ENCODE data around the gene MATCAP1.

MATCAP1 gene

DNA sequence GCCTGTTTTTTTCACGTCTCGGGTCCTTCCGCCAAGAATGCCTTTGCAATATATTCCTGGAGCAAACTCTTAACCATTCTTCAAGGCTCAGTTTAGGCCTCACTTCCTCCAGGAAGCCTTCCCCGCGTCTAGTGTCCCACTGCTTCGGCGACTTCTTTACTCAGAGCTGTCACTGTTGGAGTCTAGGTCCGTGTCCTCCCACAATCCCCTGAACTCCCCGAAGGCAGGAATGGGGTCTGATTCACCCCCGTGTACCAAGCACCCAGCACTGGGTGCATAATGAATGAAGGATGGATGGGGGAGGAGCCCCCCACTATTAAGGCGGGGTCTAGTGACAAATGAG lies 508 bp downstream of the MATCAP1 start:
- peaks cover 15% of the 10 kb centered on the region for H3K4me1 Mint-ChIP-seq
- peaks cover 10% of the 10 kb centered on the region for H3K27me3 Mint-ChIP-seq (ENCODE audit: low read depth)
- peaks cover 4% of the 10 kb centered on the region for H3K36me3 Mint-ChIP-seq (ENCODE audit: low read depth)
- no peak overlapping the region for H3K27ac Mint-ChIP-seq
- H3K9me3 Mint-ChIP-seq, result no peaks in the 10 kb centered on the region
- no peak overlapping the region for H3K4me3 Mint-ChIP-seq
- TF ChIP-seq, protein P1, sequence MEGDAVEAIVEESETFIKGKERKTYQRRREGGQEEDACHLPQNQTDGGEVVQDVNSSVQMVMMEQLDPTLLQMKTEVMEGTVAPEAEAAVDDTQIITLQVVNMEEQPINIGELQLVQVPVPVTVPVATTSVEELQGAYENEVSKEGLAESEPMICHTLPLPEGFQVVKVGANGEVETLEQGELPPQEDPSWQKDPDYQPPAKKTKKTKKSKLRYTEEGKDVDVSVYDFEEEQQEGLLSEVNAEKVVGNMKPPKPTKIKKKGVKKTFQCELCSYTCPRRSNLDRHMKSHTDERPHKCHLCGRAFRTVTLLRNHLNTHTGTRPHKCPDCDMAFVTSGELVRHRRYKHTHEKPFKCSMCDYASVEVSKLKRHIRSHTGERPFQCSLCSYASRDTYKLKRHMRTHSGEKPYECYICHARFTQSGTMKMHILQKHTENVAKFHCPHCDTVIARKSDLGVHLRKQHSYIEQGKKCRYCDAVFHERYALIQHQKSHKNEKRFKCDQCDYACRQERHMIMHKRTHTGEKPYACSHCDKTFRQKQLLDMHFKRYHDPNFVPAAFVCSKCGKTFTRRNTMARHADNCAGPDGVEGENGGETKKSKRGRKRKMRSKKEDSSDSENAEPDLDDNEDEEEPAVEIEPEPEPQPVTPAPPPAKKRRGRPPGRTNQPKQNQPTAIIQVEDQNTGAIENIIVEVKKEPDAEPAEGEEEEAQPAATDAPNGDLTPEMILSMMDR (IDR thresholded peaks at IDR 0.05; ENCODE audit: unreplicated experiment in 3 of 3), result no peak

DNA sequence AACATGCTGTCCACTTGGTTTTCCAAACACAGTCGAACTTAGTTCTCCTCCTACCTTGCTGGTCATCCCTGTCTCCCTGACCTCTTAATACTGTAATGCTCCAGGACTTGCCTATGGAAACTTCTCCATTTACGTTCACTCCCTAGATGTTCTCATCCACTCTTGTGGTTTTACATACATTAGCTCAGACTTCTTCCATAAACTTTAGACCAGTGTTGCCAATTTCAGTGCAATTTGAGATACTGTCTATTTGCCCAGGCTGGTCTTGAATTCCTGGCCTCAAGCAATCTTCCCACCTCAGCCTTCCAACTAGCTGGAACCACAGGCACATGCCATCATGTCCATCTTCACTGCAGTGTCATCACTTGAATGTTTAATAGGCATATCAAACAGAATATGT lies 1.5 kb downstream of the MATCAP1 start:
- H3K27ac Mint-ChIP-seq, result no peak overlapping the region
- TF ChIP-seq, protein P1 (IDR thresholded peaks at IDR 0.05; ENCODE audit: unreplicated experiment in 3 of 3), result no peak
- H3K4me3 Mint-ChIP-seq, result no peak overlapping the region
- H3K9me3 Mint-ChIP-seq, result no peaks in the 10 kb centered on the region
- H3K27me3 Mint-ChIP-seq (ENCODE audit: low read depth), result peaks cover 15% of the 10 kb centered on the region
- peaks cover 15% of the 10 kb centered on the region for H3K4me1 Mint-ChIP-seq
- H3K36me3 Mint-ChIP-seq (ENCODE audit: low read depth), result peaks cover 9% of the 10 kb centered on the region

DNA sequence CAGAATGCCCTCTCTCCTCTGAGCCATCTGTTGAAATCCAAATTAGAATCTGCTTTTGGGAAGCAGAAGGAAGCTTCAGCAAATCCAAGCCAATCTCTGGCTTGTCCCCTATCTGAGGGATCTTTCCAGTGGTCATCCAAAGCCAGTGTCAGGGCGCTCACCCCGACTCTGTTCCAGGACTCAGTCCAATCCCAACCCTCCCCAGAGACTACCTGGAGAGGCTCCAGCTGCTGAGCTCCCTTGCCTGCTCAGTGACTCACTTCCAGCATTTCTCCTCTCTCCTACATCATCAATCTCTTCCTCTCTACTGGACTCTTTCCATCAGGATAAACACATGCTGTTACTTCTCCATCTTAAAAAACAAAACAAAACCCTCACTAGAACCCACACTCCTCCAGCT lies 2.4 kb downstream of the MATCAP1 start:
- H3K36me3 Mint-ChIP-seq (ENCODE audit: low read depth), result peaks cover 14% of the 10 kb centered on the region
- TF ChIP-seq, protein P1 (IDR thresholded peaks at IDR 0.05; ENCODE audit: unreplicated experiment in 3 of 3), result no peak
- H3K27ac Mint-ChIP-seq, result no peak overlapping the region
- H3K4me1 Mint-ChIP-seq, result peaks cover 15% of the 10 kb centered on the region
- peaks cover 22% of the 10 kb centered on the region for H3K27me3 Mint-ChIP-seq (ENCODE audit: low read depth)
- H3K9me3 Mint-ChIP-seq, result no peaks in the 10 kb centered on the region
- no peak overlapping the region for H3K4me3 Mint-ChIP-seq

DNA sequence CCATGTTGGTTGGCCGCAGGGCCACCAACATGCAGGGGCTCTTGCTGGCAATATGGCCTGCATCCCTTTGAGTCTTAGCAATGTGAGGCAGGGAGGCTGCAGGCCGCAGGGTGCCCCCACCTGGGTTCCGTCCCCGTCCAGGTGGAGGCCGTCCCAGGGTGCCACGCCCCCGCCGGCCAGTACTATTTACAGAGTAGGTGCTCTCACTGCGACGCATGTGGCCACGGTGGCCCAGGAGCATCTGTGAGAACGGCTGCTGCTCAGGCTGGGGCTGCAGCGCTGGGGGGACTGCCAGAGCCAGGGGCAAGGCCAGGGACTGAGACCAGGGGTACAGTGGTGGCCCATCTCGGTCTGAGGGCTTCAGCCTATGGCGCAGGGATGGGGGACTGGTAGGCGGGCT lies 3.6 kb downstream of the MATCAP1 start:
- peaks cover 21% of the 10 kb centered on the region for H3K36me3 Mint-ChIP-seq (ENCODE audit: low read depth)
- TF ChIP-seq, protein P1 (IDR thresholded peaks at IDR 0.05; ENCODE audit: unreplicated experiment in 3 of 3), result no peak
- no peak overlapping the region for H3K4me3 Mint-ChIP-seq
- H3K27ac Mint-ChIP-seq, result no peak overlapping the region
- H3K4me1 Mint-ChIP-seq, result peaks cover 18% of the 10 kb centered on the region
- peaks cover 25% of the 10 kb centered on the region for H3K27me3 Mint-ChIP-seq (ENCODE audit: low read depth)
- no peaks in the 10 kb centered on the region for H3K9me3 Mint-ChIP-seq

DNA sequence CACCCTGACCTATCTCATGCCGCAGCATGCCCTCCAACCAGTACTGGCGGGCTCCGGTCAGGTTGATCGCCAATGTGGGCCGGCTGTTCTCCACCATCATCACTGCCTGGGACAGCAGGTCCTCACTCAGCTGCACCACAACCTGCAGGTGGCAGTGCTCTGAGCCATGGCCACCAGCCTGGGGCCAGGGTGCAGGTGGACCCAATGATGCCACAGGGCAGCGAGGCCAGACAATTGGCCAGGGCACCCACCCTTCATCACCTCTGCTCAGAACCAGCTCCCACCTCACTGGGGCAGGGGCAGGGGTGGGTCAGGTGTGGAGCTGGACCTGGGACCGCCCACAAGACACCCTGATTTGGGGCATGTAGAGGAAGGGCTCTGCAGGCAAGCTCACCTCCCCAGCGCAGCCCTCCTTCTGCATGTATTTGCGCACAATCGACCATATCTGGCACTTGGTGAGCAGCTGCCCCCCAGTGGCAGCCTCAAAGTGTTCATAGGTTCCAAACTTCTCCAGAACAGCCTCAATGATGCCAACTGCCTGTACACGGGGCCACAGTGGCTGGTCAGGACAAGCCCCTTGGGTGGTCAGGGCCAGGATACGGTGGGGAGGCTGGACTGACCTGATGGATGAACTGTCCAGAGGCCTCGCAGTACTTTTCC lies 4.2 kb downstream of the MATCAP1 start:
- Mint-ChIP-seq H3K27ac (no peak overlapping the region), H3K9me3 (no peaks in the 10 kb centered on the region), H3K4me1 (peaks cover 16% of the 10 kb centered on the region), H3K36me3 (ENCODE audit: low read depth) (peaks cover 21% of the 10 kb centered on the region), H3K27me3 (ENCODE audit: low read depth) (peaks cover 25% of the 10 kb centered on the region), H3K4me3 (peak overlapping the region in 2 of 3 experiments; percentile 31 to 34)
- TF ChIP-seq, protein P1 (IDR thresholded peaks at IDR 0.05; ENCODE audit: unreplicated experiment in 3 of 3), result peak in 1 of 3 experiments; percentile 18
